Activated naive CD4-positive, alpha-beta T cell treated with Interleukin-2 at 50 U/mL for 16 hours (primary cell): Measurements from ENCODE around the gene ARHGAP8.

Experiments
- DNase-seq: peaks from one replicate; pipeline ENCODE4 v3.0.0-alpha.2; 2020

ARHGAP8 gene

GRCh38 chr22:44865193-44866057 lies 113.0 kb downstream of the ARHGAP8 start:
- no peak for DNase-seq

GRCh38 chr22:44869196-44869595 lies 116.8 kb downstream of the ARHGAP8 start:
- DNase-seq = no peak

- DNase-seq = no peak
Measured at GRCh38 chr22:44870021-44870420, 117.6 kb downstream of the ARHGAP8 start.

GRCh38 chr22:44871782-44872181 lies 119.4 kb downstream of the ARHGAP8 start:
- DNase-seq = no peak

GRCh38 chr22:44876921-44877320 lies 124.5 kb downstream of the ARHGAP8 start:
- no peak for DNase-seq

GRCh38 chr22:44878483-44879300 lies 126.3 kb downstream of the ARHGAP8 start:
- no peak for DNase-seq

GRCh38 chr22:44879301-44879680 lies 126.9 kb downstream of the ARHGAP8 start:
- no peak for DNase-seq

GRCh38 chr22:44880610-44881290 lies 128.4 kb downstream of the ARHGAP8 start:
- no peak for DNase-seq

- DNase-seq = no peak
Measured at GRCh38 chr22:44881624-44882023, 129.2 kb downstream of the ARHGAP8 start.

GRCh38 chr22:44882226-44882905 lies 130.0 kb downstream of the ARHGAP8 start:
- no peak for DNase-seq

GRCh38 chr22:44883011-44883421 lies 130.6 kb downstream of the ARHGAP8 start:
- DNase-seq = no peak

- no peak for DNase-seq
Measured at GRCh38 chr22:44884562-44884961, 132.2 kb downstream of the ARHGAP8 start.

- no peak for DNase-seq
Measured at GRCh38 chr22:44884968-44885805, 132.8 kb downstream of the ARHGAP8 start.

GRCh38 chr22:44885806-44886360 lies 133.5 kb downstream of the ARHGAP8 start:
- DNase-seq = no peak

GRCh38 chr22:44887941-44888366 lies 135.6 kb downstream of the ARHGAP8 start:
- no peak for DNase-seq

- DNase-seq = no peak
Measured at GRCh38 chr22:44888491-44889254, 136.3 kb downstream of the ARHGAP8 start.

GRCh38 chr22:44889255-44889878 lies 137.0 kb downstream of the ARHGAP8 start:
- DNase-seq = no peak

GRCh38 chr22:44890416-44891292 lies 138.3 kb downstream of the ARHGAP8 start:
- DNase-seq = no peak

- DNase-seq = no peak
Measured at GRCh38 chr22:44891293-44891747, 138.9 kb downstream of the ARHGAP8 start.
